ENCODE results near the gene SBF2. TPM values are rescaled to one million over a fixed set of nuclear protein-coding genes. Genes with fewer than 3 reads are reported as not detected.

Gene SBF2
- total and polyA plus RNA-seq, 2 of the 13 experiments (the other 11 are each of a cell fraction or from before 2014, with no cell fraction given), result 24.0 to 45.8 TPM

DNA sequence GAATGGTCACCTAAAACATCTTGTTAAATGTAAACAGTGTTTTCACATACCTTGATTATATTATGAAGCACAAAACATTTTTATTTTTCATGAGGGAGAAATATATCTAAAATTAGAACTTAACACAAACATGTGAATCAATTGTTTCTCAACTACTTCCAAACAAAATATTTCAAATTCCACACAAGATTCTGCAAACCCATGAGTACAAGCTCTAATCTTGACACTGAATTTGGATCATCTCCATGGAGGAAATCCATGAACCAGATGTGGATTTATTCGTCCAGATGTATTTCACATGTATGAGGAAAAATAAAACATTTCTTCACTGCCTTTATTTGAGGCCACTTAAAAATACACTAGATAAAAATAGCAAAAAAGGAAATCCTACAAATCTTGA lies 184.2 kb downstream of the SBF2 start:
- intact Hi-C loops (cut with micrococcal nuclease; ENCODE audit: unreplicated experiment) (no loop called here), in situ Hi-C loops (cut with HindIII; ENCODE audit: extremely low pct_ligation_motif_present, low pct_unique_long_range_greater_than_20kb) (no loop called here)
- Histone ChIP-seq H3K4me1 (ENCODE audit: insufficient read depth, low read length) (no peaks in the 10 kb centered on the region), H3K9me3 (ENCODE audit: low read length) (no peaks in the 10 kb centered on the region), H4K20me1 (ENCODE audit: insufficient read depth, low read length) (0 out of 2 replicates have a peak, but pooled peaks cover 2% of the 10 kb centered on the region), H3K27me3 (ENCODE audit: control insufficient read depth in 1 of 2, insufficient read depth in 2 of 2, low read length in 2 of 2) (no peaks in the 10 kb centered on the region), H3K9ac (ENCODE audit: insufficient read depth, low read depth, low read length) (no peak overlapping the region), H3K27ac (ENCODE audit: extremely low read length, insufficient read depth, low read length) (no peak overlapping the region), H2AFZ (ENCODE audit: low read length) (no peak overlapping the region), H3K79me2 (ENCODE audit: insufficient read depth, low read length) (no peaks in the 10 kb centered on the region), H3K4me3 (replicated peaks in 1 of 3; ENCODE audit: insufficient read depth in 1 of 3, low read depth in 2 of 3, low read length in 3 of 3) (no peak overlapping the region), H3K4me2 (ENCODE audit: low read depth, low read length) (no peak overlapping the region), H3K36me3 (replicated peaks in 1 of 2; ENCODE audit: control insufficient read depth in 1 of 2, insufficient read depth in 2 of 2, low read length in 2 of 2) (no peaks in the 10 kb centered on the region)
- FAIRE-seq, result no peak
- no peak for DNase-seq (ENCODE audit: low spot score)
- CTCF ChIA-PET (ENCODE audit: low intra/inter-chr PET ratio, low total read pairs), result no interaction called here
- WGBS (ENCODE audit: low lambda C conversion rate), result 94% methylated on average over 1 of the region's 1 CpG
- POLR2A ChIA-PET, result no interaction called here
- no TSS peak for BruUV-seq (replicated peaks)
- TF ChIP-seq ZNF563 (CRISPR knock-in tag; IDR thresholded peaks at IDR 0.05), result no peak
- TF ChIP-seq, protein P1, sequence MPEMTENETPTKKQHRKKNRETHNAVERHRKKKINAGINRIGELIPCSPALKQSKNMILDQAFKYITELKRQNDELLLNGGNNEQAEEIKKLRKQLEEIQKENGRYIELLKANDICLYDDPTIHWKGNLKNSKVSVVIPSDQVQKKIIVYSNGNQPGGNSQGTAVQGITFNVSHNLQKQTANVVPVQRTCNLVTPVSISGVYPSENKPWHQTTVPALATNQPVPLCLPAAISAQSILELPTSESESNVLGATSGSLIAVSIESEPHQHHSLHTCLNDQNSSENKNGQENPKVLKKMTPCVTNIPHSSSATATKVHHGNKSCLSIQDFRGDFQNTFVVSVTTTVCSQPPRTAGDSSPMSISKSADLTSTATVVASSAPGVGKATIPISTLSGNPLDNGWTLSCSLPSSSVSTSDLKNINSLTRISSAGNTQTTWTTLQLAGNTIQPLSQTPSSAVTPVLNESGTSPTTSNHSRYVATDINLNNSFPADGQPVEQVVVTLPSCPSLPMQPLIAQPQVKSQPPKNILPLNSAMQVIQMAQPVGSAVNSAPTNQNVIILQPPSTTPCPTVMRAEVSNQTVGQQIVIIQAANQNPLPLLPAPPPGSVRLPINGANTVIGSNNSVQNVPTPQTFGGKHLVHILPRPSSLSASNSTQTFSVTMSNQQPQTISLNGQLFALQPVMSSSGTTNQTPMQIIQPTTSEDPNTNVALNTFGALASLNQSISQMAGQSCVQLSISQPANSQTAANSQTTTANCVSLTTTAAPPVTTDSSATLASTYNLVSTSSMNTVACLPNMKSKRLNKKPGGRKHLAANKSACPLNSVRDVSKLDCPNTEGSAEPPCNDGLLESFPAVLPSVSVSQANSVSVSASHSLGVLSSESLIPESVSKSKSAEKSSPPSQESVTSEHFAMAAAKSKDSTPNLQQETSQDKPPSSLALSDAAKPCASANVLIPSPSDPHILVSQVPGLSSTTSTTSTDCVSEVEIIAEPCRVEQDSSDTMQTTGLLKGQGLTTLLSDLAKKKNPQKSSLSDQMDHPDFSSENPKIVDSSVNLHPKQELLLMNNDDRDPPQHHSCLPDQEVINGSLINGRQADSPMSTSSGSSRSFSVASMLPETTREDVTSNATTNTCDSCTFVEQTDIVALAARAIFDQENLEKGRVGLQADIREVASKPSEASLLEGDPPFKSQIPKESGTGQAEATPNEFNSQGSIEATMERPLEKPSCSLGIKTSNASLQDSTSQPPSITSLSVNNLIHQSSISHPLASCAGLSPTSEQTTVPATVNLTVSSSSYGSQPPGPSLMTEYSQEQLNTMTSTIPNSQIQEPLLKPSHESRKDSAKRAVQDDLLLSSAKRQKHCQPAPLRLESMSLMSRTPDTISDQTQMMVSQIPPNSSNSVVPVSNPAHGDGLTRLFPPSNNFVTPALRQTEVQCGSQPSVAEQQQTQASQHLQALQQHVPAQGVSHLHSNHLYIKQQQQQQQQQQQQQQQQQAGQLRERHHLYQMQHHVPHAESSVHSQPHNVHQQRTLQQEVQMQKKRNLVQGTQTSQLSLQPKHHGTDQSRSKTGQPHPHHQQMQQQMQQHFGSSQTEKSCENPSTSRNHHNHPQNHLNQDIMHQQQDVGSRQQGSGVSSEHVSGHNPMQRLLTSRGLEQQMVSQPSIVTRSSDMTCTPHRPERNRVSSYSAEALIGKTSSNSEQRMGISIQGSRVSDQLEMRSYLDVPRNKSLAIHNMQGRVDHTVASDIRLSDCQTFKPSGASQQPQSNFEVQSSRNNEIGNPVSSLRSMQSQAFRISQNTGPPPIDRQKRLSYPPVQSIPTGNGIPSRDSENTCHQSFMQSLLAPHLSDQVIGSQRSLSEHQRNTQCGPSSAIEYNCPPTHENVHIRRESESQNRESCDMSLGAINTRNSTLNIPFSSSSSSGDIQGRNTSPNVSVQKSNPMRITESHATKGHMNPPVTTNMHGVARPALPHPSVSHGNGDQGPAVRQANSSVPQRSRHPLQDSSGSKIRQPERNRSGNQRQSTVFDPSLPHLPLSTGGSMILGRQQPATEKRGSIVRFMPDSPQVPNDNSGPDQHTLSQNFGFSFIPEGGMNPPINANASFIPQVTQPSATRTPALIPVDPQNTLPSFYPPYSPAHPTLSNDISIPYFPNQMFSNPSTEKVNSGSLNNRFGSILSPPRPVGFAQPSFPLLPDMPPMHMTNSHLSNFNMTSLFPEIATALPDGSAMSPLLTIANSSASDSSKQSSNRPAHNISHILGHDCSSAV (CRISPR knock-in tag; IDR thresholded peaks at IDR 0.05; ENCODE audit: borderline replicate concordance), result no peak
- no peak for ATAC-seq
